Small intestine (tissue), 16 donors: ENCODE data around the gene GYS2. TPM values are rescaled to one million over a fixed set of nuclear protein-coding genes. Genes with fewer than 3 reads are reported as not detected.
"Not testable (repeated sequence)": the region's sequence is repeated elsewhere in the genome, so short reads cannot be mapped to it uniquely, and the experiment has no call there.

Source experiments
- DNase-seq, 2 donors: peaks; one replicate each; pipeline versions ENCODE4 v3.0.0 to v3.0.0-alpha.2; 2013
- FAIRE-seq: peaks from 2 replicates; lab custom pipeline; 2012; peaks lifted over from hg19 to GRCh38; lab: Jason Lieb, UNC
- H3K27ac ChIP-seq, 3 donors: one replicate each; pipeline ENCODE4 v1.5.1; 2013; ENCODE audit warnings: low read length in 2 of 3, mild to moderate bottlenecking in 2 of 3, control low read depth in 1 of 3, inconsistent platforms in 1 of 3, low read depth in 1 of 3, moderate library complexity in 1 of 3
- H3K27me3 ChIP-seq, 3 donors: one replicate each; pipeline ENCODE4 v1.6.1; 2013; ENCODE audit warnings: low read length in 3 of 3, inconsistent platforms in 1 of 3; ENCODE audit not compliant: control insufficient read depth in 3 of 3, insufficient read depth in 3 of 3
- H3K36me3 ChIP-seq, 3 donors: one replicate each; pipeline ENCODE4 v1.6.1; 2013; ENCODE audit warnings: low read length in 3 of 3, inconsistent platforms in 1 of 3, low read depth in 1 of 3, mild to moderate bottlenecking in 1 of 3, moderate library complexity in 1 of 3; ENCODE audit not compliant: control insufficient read depth in 3 of 3, insufficient read depth in 2 of 3
- H3K4me1 ChIP-seq, 3 donors: one replicate each; pipeline ENCODE4 v1.6.1; 2013; ENCODE audit warnings: low read length in 2 of 3, inconsistent platforms in 1 of 3, low read depth in 1 of 3, mild to moderate bottlenecking in 1 of 3, moderate library complexity in 1 of 3; ENCODE audit not compliant: control insufficient read depth in 3 of 3, insufficient read depth in 2 of 3
- H3K4me3 ChIP-seq, 3 donors: one replicate each; pipeline ENCODE4 v1.5.1; 2013; ENCODE audit warnings: low read length in 3 of 3, control low read depth in 1 of 3, inconsistent platforms in 1 of 3, low read depth in 1 of 3, mild to moderate bottlenecking in 1 of 3, moderate library complexity in 1 of 3
- H3K9me3 ChIP-seq, 2 donors: one replicate each; pipeline ENCODE4 v1.6.1; 2013; ENCODE audit warnings: low read depth in 1 of 2, low read length in 1 of 2; ENCODE audit not compliant: control insufficient read depth in 2 of 2, insufficient read depth in 1 of 2
- WGBS, 3 donors: extraction: QIAGEN DNeasy Blood & Tissue Kit; methylation state at CpG; one replicate each; pipeline ENCODE4 v1.1.7; 2013; 5-methylcytosine and 5-hydroxymethylcytosine counted together
- long read RNA-seq, 10 donors: transcript quantifications; one replicate each; lab custom pipeline, GENCODE V29; 2026
- polyA plus RNA-seq, 4 donors: library from polyadenylated mRNA; stranded (reverse) in 3 of 4; unstranded in 1 of 4; fragments of 200-250 nt in 3 of 4; fragments of 120-200 nt in 1 of 4; gene quantifications; one replicate each; pipeline versions ENCODE4 v1.2.1 to v1.2.3, GENCODE V29; 2013
- donor health status: healthy with polysubstance abuse.
- donor health status: control.
- donor health status: control.
- donor health status: Bipolar disorder and iron deficiency.
- donor health status: healthy.

Gene GYS2
- under 1 TPM in 2 of 4 donors, not detected in 2; 0.01 to 0.03 TPM for polyA plus RNA-seq
- long read RNA-seq, donor 1 = 0 reads
- long read RNA-seq, donor 2 = 0 reads
- long read RNA-seq, donor 3 = 0 reads
- long read RNA-seq, donor 4 = 0 reads
- long read RNA-seq, donor 5 = 0 reads
- long read RNA-seq, donor 6 = 0 reads
- long read RNA-seq, donor 7 = 0 reads
- long read RNA-seq, donor 8 = 0 reads
- long read RNA-seq, donor 9 = 0 reads
- long read RNA-seq, donor 10 = 0 reads

- Histone ChIP-seq H3K27ac (no peak within 1 kb of the TSS), H3K4me3 (no peak within 1 kb of the TSS), H3K36me3 (no peaks in the 10 kb centered on the region), H3K4me1 (no peaks in the 10 kb centered on the region), H3K27me3 (no peaks in the 10 kb centered on the region), H3K9me3 (no peaks in the 10 kb centered on the region)
- DNase-seq (no peak), FAIRE-seq (no peak)
- WGBS, 3 donors = 65 to 72% (median 67%) methylated on average over 7 of the region's 7 CpGs
These were observed at the start of gene GYS2 for GRCh38 chr12:21604245-21605101. Gene GYS2, minus strand, starts transcription at chr12:21604847. Its CDS starts 255 bp downstream, at chr12:21604592.

- no peak for DNase-seq
- Histone ChIP-seq H3K27me3 (no peaks in the 10 kb centered on the region), H3K4me1 (peaks cover 0 to 6% (median 0%) of the 10 kb centered on the region in 3 donors), H3K9me3 (no peaks in the 10 kb centered on the region), H3K4me3 (no peak overlapping the region), H3K27ac (no peak overlapping the region), H3K36me3 (peaks cover 0 to 10% (median 0%) of the 10 kb centered on the region in 3 donors)
- WGBS, 3 donors = 94 to 96% (median 95%) methylated on average over 1 of the region's 1 CpG
- no peak for FAIRE-seq
These were observed 47.2 kb upstream of the GYS2 start for GRCh38 chr12:21651821-21652220.

GRCh38 chr12:21650997-21651396 lies 46.4 kb upstream of the GYS2 start:
- Histone ChIP-seq H3K27ac (no peak overlapping the region), H3K27me3 (no peaks in the 10 kb centered on the region), H3K4me1 (peaks cover 0 to 2% (median 0%) of the 10 kb centered on the region in 3 donors), H3K36me3 (peaks cover 0 to 10% (median 2%) of the 10 kb centered on the region in 3 donors), H3K4me3 (no peak overlapping the region), H3K9me3 (no peaks in the 10 kb centered on the region)
- WGBS, 3 donors = 96 to 100% (median 98%) methylated on average over 1 of the region's 1 CpG
- FAIRE-seq = no peak
- DNase-seq = no peak

- 61 to 65% (median 61%) methylated on average over 3 of the region's 3 CpGs for WGBS, 3 donors
- Histone ChIP-seq H3K9me3 (no peaks in the 10 kb centered on the region), H3K27ac (no peak overlapping the region), H3K4me3 (no peak overlapping the region), H3K27me3 (no peaks in the 10 kb centered on the region), H3K4me1 (peaks cover 0 to 3% (median 0%) of the 10 kb centered on the region in 3 donors), H3K36me3 (peaks cover 0 to 14% (median 2%) of the 10 kb centered on the region in 3 donors)
- DNase-seq (no peak), FAIRE-seq (no peak)
These were observed 44.4 kb upstream of the GYS2 start for GRCh38 chr12:21649034-21649433.

GRCh38 chr12:21648378-21648777 lies 43.7 kb upstream of the GYS2 start:
- H3K36me3 ChIP-seq = peaks cover 0 to 14% (median 2%) of the 10 kb centered on the region in 3 donors
- H3K27ac ChIP-seq = no peak overlapping the region
- FAIRE-seq (no peak), DNase-seq (no peak)
- no peaks in the 10 kb centered on the region for H3K27me3 ChIP-seq
- peaks cover 0 to 3% (median 0%) of the 10 kb centered on the region in 3 donors for H3K4me1 ChIP-seq
- 95 to 98% (median 97%) methylated on average over 2 of the region's 2 CpGs for WGBS, 3 donors
- no peak overlapping the region for H3K4me3 ChIP-seq
- H3K9me3 ChIP-seq = no peaks in the 10 kb centered on the region

GRCh38 chr12:21647179-21647578 lies 42.5 kb upstream of the GYS2 start:
- Histone ChIP-seq H3K4me1 (peaks cover 0 to 3% (median 0%) of the 10 kb centered on the region in 3 donors), H3K27me3 (no peaks in the 10 kb centered on the region), H3K36me3 (peaks cover 0 to 14% (median 2%) of the 10 kb centered on the region in 3 donors), H3K4me3 (no peak overlapping the region), H3K27ac (no peak overlapping the region), H3K9me3 (no peaks in the 10 kb centered on the region)
- DNase-seq (no peak), FAIRE-seq (no peak)

- H3K27ac ChIP-seq = peak overlapping the region in 1 of 3 donors; percentile 18
- not testable (repeated sequence) for FAIRE-seq, H3K9me3 ChIP-seq, H3K4me3 ChIP-seq, H3K4me1 ChIP-seq, H3K27me3 ChIP-seq
- DNase-seq = peak in 1 of 2 donors; percentile 43
- WGBS, 3 donors = 56 to 73% (median 58%) methylated on average over 6 to 7 of the region's 7 CpGs
- H3K36me3 ChIP-seq = peaks cover 0 to 14% (median 2%) of the 10 kb centered on the region in 3 donors
These were observed 40.4 kb upstream of the GYS2 start for GRCh38 chr12:21645041-21645500.

- Histone ChIP-seq H3K4me3 (no peak overlapping the region), H3K27me3 (no peaks in the 10 kb centered on the region), H3K9me3 (no peaks in the 10 kb centered on the region), H3K27ac (no peak overlapping the region), H3K4me1 (peaks cover 0 to 3% (median 0%) of the 10 kb centered on the region in 3 donors), H3K36me3 (peaks cover 0 to 11% (median 2%) of the 10 kb centered on the region in 3 donors)
- no peak for FAIRE-seq
- WGBS, 3 donors = 89 to 96% (median 94%) methylated on average over 4 of the region's 4 CpGs
- DNase-seq = no peak
These were observed 39.9 kb upstream of the GYS2 start for GRCh38 chr12:21644516-21644915.
